ENCODE measurements around the gene STT3B. TPM values are rescaled to one million over a fixed set of nuclear protein-coding genes. Genes with fewer than 3 reads are reported as not detected.

The STT3B gene
- total and polyA plus RNA-seq, 2 donors (not counting 1 experiment from before 2014, with no cell fraction given), result 145 to 259 TPM

DNA sequence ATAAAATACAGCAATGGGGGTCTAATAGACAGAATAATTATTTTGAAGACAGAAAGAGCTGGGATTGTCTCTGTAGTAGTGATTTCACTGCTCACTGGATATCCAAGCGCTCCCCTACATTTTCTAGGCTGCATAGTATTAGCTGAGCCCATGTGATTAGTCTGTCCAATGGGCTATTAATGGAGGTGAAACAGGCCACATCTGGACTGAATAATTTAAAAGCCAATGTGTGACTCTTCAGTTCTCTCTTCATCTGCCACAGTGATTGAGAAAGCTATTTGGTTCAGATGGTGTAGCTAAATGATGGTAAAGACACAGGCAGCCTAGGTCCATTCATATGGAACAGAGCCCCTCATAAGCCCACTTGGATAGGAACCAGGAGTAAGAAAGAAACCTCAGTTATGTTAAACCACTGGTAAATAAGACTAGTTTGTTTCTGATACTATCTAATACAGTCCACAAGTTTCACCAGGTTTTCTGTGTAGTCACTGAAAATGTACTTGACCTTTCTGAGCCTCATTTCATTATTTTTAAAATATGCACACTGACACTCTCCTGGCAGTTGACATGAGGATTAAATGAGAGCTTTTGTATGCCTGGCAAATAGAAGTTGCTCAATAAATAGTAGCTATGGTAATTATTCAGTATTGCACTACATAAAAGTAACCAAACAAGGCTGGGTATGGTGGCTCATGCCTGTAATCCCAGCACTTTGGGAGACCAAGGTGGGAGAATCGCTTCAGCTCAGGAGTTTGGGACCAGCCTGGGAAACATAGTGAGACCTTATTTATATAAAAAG, 17.0 kb upstream of the STT3B start:
- Histone ChIP-seq H3K9ac (ENCODE audit: insufficient read depth, low read length) (no peak overlapping the region), H3K79me2 (ENCODE audit: control insufficient read depth, insufficient read depth, low read length) (no peaks in the 10 kb centered on the region), H3K36me3 (ENCODE audit: control insufficient read depth, insufficient read depth, low read length) (no peaks in the 10 kb centered on the region), H2AFZ (ENCODE audit: low read length) (no peak overlapping the region), H4K20me1 (ENCODE audit: control insufficient read depth, extremely low read depth, insufficient read depth, low read length) (no peaks in the 10 kb centered on the region), H3K4me2 (ENCODE audit: extremely low read depth, insufficient read depth, low read length) (no peak overlapping the region), H3K4me1 (ENCODE audit: control insufficient read depth, extremely low read depth, insufficient read depth, low read length) (no peaks in the 10 kb centered on the region), H3K4me3 (replicated peaks in 1 of 4; ENCODE audit: control extremely low read depth in 1 of 4, insufficient read depth in 1 of 4, low read depth in 3 of 4, low read length in 4 of 4) (no peak overlapping the region), H3K9me3 (ENCODE audit: control insufficient read depth, insufficient read depth, low read depth, low read length) (no peaks in the 10 kb centered on the region), H3K27ac (ENCODE audit: insufficient read depth, low read length) (no peak overlapping the region), H3K27me3 (ENCODE audit: control insufficient read depth, insufficient read depth, low read length) (no peaks in the 10 kb centered on the region)
- no peak for DNase-seq (ENCODE audit: low read depth in 2 of 2)
- TF ChIP-seq, protein P1, sequence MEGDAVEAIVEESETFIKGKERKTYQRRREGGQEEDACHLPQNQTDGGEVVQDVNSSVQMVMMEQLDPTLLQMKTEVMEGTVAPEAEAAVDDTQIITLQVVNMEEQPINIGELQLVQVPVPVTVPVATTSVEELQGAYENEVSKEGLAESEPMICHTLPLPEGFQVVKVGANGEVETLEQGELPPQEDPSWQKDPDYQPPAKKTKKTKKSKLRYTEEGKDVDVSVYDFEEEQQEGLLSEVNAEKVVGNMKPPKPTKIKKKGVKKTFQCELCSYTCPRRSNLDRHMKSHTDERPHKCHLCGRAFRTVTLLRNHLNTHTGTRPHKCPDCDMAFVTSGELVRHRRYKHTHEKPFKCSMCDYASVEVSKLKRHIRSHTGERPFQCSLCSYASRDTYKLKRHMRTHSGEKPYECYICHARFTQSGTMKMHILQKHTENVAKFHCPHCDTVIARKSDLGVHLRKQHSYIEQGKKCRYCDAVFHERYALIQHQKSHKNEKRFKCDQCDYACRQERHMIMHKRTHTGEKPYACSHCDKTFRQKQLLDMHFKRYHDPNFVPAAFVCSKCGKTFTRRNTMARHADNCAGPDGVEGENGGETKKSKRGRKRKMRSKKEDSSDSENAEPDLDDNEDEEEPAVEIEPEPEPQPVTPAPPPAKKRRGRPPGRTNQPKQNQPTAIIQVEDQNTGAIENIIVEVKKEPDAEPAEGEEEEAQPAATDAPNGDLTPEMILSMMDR (conservative IDR thresholded peaks at IDR 0.05 in 1 of 2, IDR thresholded peaks at IDR 0.05 in 1 of 2; ENCODE audit: low read depth in 1 of 2, low read length in 2 of 2), result no peak
- TF ChIP-seq EZH2 (IDR thresholded peaks at IDR 0.05; ENCODE audit: low read length, missing control alignments), result no peak

- Histone ChIP-seq H3K27ac (ENCODE audit: insufficient read depth, low read length) (no peak overlapping the region), H3K4me3 (replicated peaks in 1 of 4; ENCODE audit: control extremely low read depth in 1 of 4, insufficient read depth in 1 of 4, low read depth in 3 of 4, low read length in 4 of 4) (no peak overlapping the region), H4K20me1 (ENCODE audit: control insufficient read depth, extremely low read depth, insufficient read depth, low read length) (no peaks in the 10 kb centered on the region), H3K27me3 (ENCODE audit: control insufficient read depth, insufficient read depth, low read length) (no peaks in the 10 kb centered on the region), H3K9ac (ENCODE audit: insufficient read depth, low read length) (no peak overlapping the region), H3K4me1 (ENCODE audit: control insufficient read depth, extremely low read depth, insufficient read depth, low read length) (no peaks in the 10 kb centered on the region), H2AFZ (ENCODE audit: low read length) (no peak overlapping the region), H3K9me3 (ENCODE audit: control insufficient read depth, insufficient read depth, low read depth, low read length) (no peaks in the 10 kb centered on the region), H3K79me2 (ENCODE audit: control insufficient read depth, insufficient read depth, low read length) (no peaks in the 10 kb centered on the region), H3K36me3 (ENCODE audit: control insufficient read depth, insufficient read depth, low read length) (no peaks in the 10 kb centered on the region), H3K4me2 (ENCODE audit: extremely low read depth, insufficient read depth, low read length) (no peak overlapping the region)
- no peak for TF ChIP-seq EZH2 (IDR thresholded peaks at IDR 0.05; ENCODE audit: low read length, missing control alignments)
- TF ChIP-seq, protein P1 (conservative IDR thresholded peaks at IDR 0.05 in 1 of 2, IDR thresholded peaks at IDR 0.05 in 1 of 2; ENCODE audit: low read depth in 1 of 2, low read length in 2 of 2), result no peak
- no peak for DNase-seq (ENCODE audit: low read depth in 2 of 2)
Observed at GRCh38 chr3:31516757-31517156, 16.0 kb upstream of the STT3B start.

- no peak overlapping the region for H2AFZ ChIP-seq (ENCODE audit: low read length)
- no peaks in the 10 kb centered on the region for H4K20me1 ChIP-seq (ENCODE audit: control insufficient read depth, extremely low read depth, insufficient read depth, low read length)
- no peaks in the 10 kb centered on the region for H3K36me3 ChIP-seq (ENCODE audit: control insufficient read depth, insufficient read depth, low read length)
- TF ChIP-seq, protein P1 (conservative IDR thresholded peaks at IDR 0.05 in 1 of 2, IDR thresholded peaks at IDR 0.05 in 1 of 2; ENCODE audit: low read depth in 1 of 2, low read length in 2 of 2), result no peak
- no peak for TF ChIP-seq EZH2 (IDR thresholded peaks at IDR 0.05; ENCODE audit: low read length, missing control alignments)
- H3K4me2 ChIP-seq (ENCODE audit: extremely low read depth, insufficient read depth, low read length), result no peak overlapping the region
- H3K27me3 ChIP-seq (ENCODE audit: control insufficient read depth, insufficient read depth, low read length), result no peaks in the 10 kb centered on the region
- H3K4me3 ChIP-seq (replicated peaks in 1 of 4; ENCODE audit: control extremely low read depth in 1 of 4, insufficient read depth in 1 of 4, low read depth in 3 of 4, low read length in 4 of 4), result no peak overlapping the region
- no peaks in the 10 kb centered on the region for H3K4me1 ChIP-seq (ENCODE audit: control insufficient read depth, extremely low read depth, insufficient read depth, low read length)
- H3K27ac ChIP-seq (ENCODE audit: insufficient read depth, low read length), result no peak overlapping the region
- H3K79me2 ChIP-seq (ENCODE audit: control insufficient read depth, insufficient read depth, low read length), result no peaks in the 10 kb centered on the region
- H3K9me3 ChIP-seq (ENCODE audit: control insufficient read depth, insufficient read depth, low read depth, low read length), result no peaks in the 10 kb centered on the region
- no peak for DNase-seq (ENCODE audit: low read depth in 2 of 2)
- no peak overlapping the region for H3K9ac ChIP-seq (ENCODE audit: insufficient read depth, low read length)
Observed at GRCh38 chr3:31521468-31521867, 11.3 kb upstream of the STT3B start.
